Putamen (tissue), 1 donor: Measurements from ENCODE around the gene MYO18A.
"Not testable (repeated sequence)": the region's sequence is repeated elsewhere in the genome, so short reads cannot be mapped to it uniquely, and the experiment has no call there.

Experiments used
- DNase-seq: peaks from one replicate; pipeline ENCODE4 v3.0.0-alpha.2; 2016; ENCODE audit warnings: low spot score

The MYO18A gene

DNA sequence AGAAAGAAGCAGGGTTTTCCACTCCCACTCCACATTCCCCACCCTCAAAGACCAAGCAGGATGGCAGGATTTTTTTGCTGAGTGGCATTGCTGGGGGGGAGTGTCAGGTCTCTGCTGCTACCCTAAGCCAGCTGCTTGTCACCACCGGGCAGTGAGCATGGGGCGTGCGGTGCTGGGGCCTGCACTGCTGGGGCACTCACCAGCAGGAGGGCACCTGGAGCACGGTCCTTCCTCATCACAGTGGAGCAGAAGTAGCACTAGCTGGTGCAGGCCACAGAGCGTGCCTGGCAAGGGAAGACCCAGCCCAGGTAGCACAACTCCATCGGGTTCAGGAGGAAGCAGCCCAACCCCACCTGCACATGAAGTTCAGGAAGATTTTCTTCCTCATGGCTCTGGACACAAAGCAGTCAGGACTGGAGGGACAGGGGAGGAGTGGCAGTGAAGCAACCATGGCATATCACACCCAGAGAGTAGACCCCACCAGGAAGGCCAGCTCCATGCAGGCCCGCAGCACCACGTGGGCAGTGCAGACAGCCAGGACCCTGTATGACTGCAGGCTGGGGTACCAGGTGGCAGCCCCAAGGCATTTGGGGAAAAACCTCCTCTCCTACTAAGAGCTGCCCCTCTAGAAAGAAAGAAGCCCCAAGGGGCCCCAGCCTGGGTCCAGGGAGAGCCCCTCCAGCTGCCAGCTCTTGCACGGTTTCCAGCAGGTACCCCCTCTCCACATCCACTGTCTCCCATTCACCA is 16.7 kb upstream of the MYO18A start:
- DNase-seq, result no peak

DNA sequence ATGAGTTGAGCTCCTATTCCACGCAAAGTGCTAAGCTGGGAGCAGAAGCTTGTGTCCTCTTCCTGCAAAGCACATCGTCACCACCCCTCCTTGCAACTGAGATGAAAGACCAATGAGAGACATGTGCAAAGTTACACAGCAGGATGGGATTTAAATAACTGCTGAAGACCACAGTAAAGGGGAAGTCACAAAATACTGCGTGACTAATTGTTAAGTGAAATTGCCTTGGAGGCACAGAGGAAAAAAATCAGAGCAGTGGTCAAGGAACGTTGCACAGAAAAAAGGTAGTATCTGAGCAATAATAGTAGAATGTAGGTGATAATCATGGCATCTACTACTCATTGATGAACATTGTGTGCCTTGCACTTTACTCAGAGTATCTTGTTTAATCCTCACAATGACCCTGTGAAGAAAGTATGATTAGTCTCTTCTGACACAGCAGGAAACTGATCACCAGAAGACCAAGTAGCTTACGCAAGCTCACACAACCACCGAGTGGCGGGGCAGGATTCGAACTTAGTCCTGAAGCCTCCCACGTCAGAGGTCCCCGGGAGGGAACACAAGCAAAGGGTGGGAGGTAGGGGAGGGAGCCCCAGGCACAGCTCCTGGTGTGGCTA is 15.4 kb upstream of the MYO18A start:
- no peak for DNase-seq

DNA sequence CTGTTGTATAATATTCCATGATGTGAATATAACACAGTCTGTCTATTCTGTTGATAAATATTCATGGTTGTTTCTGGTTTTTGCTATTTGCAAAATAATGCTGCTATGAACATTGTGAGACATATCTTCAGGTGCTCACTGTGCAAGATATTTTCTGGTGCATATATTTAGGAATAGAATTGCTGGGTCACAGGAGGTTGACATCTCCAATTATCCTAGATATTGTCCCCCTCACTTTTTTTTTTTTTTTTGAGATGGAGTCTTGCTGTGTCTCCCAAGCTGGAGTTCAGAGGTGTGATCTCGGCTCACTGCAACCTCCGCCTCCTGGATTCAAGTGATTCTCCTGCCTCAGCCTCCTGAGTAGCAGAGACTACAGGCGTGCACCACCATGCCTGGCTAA is 14.5 kb upstream of the MYO18A start:
- no peak for DNase-seq

DNA sequence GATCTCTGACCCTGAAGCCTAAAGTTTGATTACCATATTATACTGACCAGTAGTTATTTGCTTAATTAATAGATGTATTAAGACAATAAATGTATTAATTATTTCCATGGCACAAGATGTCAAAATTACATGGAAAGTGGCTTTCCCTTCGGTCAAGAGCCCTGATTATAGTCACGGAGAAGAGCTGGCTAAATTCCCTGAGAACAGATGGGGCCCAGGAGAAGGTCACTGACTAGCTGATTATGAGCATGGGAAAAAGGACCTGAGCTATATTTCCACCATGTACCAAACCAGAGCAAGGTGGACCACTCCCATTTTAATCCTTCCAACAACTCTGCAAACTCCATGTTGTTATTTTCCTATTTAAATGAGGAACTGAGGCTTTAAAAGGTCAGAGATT is 12.9 kb upstream of the MYO18A start:
- no peak for DNase-seq

DNA sequence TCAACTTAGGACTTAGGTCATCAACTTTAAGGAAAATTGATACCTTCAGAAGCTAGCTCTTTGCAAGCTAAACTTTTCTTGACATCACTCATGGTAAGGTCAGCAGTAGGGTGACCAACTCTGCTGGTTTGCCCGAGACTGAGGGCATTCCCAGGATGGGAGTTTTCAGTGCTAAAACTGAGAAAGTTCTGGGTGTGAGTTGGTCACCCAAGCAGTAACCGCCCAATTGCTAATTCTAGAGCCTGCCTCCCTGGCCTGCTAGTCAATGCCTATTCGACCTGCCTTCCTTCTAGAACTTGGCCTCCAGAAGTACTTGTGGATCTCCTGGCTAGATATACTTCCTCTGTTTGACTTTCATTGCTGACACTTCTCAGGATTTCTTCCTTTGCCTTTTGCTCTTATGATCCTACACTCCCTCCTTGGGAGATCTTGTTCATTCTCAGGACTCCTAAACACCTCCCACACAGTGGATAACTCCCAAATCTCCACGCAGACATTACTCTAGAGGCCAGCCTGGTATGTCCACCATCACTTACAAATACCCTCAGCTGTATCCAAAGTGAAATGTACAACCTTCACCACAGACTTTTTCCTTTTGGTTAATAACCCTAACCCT is 10.5 kb upstream of the MYO18A start:
- DNase-seq, result no peak

DNA sequence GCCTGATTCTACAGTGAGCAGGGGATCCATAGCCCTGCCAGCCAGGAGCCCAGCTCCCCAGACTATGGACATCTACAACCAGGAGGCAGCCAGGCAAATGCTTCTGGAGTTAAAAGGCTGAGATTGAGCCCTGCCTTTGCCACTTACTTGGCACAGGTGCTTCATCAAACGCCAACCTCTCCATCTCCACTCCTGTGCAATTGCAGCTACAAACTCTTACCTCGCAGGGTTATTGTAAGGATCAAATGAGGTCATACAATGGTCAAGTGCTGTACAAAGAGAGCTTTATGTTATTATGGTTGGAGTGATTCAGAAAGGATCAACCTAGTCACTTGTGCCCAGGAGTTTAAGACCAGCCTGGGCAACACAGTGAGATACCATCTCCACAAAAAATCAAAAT is 9.8 kb upstream of the MYO18A start:
- DNase-seq, result no peak

DNA sequence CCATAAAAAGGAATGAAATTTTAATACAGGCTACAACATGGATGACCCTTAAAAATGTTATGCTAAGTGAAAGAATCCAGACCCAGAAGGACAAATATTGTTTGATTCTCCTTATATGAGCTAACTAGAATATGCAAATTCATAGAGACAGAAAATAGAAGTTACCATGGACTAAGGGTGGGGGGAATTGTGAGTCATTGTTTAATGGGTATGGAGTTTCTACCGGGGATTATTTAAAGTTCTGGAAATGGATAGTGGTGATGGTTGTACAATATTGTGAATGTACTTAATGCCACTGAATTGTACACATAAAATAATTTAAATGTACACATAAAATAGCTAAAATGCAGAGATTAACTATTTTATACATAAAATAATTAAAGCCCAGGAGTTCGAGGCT is 9.2 kb upstream of the MYO18A start:
- no peak for DNase-seq

DNA sequence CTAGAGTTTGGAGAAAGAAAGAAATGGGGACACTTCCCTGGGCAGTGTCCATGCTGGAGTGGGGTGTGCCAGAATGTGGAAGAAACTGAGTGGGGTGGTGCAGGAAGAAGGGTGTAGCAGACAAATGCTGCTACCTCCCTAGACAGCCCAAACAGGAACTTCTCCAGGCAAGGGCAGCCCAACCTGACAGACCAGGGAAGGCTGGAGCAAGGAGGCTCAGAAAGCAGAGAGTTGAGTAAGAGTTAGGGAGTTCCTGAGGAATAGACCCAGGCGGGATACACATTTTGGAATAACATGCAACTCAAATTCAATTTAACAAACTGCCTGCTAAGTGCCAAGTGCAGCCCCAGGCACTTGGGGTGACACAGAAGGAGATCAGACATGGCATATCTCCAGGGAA is 1.0 kb upstream of the MYO18A start:
- DNase-seq, result no peak

DNA sequence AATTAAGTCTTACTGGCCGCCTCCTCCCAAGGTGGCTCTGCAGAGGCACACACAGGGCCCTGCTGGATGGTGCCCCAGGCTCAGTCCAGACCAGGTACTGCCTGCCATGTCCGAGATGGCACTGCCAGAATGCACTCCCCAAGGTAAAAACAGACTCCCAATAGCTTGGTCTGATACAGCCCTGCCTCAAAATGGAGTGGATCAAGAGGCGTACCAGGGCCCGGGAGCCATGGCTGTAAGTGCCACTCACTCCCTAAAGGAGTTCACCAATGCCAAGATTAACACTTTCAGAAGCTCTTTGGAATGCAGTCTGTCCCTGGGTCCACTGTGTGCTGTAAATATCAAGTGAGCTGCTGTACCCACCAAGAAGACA is 576 bp upstream of the MYO18A start:
- no peak for DNase-seq

DNA sequence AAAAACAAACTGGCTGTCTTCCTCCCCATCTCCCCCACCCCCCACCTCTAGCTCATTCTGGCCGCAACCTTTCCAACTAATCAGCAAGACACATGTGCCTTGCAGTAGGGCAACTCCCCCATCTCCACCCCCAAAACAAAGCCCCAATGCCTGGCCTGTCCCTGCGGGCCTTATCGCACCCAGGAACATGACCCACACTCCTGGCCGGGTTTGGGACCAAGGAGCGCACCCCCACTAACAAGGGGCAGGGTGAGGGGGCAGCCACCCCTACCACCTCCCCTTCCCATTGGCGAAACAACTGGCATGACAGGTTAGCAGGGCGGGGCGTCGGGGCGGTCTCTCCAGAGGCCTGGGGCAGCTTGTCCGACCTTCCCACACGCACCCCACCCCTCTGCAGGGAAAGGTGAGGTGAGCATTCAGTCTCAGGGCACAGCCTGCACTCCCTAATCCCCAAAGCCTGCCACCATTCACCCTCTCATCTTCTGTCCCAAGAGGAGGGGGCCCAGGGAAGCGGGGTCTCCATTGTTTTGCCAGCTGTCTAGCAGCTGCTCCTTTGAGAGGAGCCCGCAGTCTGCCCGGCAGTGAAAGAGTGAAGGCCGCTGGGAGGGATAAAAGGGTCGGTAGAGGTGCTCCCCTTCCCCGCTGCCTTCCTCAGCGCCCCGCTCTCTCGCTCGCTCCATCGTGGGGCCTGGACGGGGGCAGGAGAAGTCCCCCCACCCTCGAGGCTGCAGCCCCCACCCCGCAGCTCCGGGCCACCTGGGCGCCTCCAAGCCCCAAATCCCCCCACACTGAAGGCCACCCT is 765 bp downstream of the MYO18A start:
- DNase-seq, result no peak

DNA sequence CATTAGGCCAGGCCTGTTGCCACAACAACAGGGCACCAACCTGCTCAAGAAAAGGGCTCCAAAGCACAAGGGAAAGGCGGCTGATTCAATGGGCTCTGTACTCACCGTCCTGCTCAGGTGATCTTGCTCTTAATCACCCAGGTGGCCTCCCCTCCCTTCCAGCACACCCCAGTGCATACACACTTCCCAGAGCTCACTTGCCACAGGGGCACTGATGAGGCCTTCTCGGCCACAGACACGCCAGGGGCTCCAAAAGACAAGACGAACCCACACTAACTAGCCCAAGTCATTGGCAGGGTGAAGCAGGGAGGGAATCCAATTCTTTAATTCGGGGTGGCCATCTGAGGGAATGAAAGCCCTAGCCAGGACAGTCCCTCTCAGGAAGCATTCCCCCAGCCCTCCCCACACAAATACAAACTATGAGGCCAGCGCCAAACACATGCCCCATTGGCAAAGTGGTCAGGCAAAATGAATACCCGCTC is 1.4 kb downstream of the MYO18A start:
- no peak for DNase-seq

DNA sequence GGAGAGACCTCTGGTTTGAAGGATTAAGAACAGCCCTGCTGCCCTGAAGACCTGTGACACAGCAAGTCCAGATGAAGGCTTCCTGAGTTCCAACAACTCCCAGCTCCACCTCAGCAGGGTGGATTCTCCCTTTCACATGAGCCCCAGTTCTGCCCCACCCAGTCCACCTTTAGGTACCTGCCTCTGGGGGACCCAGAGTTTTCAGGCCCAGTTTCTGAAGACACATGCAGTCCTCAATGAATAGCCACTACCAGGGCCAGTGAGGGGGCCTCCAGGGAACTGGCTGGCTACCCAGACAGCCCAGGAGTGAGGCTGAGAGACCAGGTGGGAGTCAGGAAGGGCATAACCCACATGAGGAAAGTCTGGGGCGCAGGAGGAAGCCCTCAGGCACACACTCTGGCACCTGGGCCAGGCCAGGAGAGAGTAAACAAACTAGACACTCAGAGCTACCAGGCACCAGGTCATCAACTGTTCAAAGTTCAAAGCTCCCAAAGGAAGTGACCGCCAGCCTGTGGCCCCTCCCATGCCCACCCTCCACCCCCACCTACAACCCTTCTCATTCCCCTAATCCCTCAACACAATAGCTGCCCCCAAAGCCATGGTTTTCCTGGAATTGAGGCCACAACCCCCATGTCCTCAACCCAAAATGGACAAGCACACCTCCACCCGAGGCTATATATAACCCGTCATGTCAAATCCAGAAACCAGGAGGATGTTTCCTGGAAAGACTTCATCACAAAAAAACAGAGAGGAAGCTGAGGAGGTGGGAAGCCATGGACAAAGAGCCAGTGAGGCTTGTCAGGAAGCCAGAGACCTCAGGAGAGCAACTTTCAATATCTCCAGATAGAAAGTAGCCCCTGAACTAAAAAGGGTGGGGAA is 2.1 kb downstream of the MYO18A start:
- no peak for DNase-seq

DNA sequence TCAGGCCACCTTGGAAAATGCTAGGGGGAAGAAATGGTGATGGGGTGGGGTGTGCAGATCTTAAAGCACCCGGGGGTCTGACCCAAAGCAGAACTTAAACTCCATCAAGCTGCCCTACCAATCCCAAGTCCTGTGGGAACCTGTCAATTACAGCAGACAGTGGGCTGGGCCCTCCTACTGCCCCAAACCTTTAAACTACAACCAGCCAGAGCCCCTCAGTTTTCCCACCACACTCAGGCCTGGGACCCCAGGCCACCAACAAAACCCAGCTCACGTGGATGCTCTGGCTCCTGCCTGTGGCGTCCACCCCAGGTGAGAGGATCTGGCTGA is 2.7 kb downstream of the MYO18A start:
- no peak for DNase-seq

DNA sequence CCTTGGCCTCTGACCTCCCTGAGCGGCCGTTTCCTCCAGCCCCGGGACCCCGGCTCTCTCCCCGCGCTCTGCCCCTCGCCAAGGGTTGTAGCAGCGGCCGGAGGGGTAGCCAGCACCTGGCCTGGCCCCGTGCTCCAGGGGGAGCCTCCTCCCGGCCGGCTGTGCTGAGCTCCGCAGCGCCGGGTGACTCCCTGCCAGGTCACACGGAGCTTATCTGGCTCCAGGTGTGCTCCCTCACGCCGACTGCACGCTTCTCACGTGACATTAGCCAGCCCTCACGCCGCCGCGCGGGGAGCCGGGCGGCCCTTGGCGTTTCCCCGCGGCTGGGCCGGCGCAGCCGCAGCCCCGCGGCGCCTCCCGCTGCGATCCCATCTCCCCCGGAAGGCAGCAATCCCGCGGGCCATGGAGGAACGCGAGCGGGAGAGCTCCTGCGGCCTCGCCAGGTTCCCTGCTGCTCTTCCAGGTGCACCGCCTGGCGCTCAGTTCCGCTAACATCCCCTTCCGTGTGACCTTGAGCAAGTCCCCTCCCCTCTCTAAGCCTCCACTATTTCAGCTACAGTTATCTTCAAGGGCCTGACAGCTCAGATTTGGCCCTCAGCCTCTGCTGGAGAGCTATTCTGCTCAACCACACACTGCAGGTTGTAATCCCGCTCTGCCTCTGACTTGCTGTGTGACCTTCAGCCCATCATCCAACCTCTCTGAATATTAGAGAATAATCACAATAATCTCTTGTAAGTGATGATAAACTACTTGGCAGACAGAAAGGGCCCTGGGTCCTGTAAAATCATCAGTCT is 3.4 kb downstream of the MYO18A start:
- DNase-seq, result peak; percentile 46

DNA sequence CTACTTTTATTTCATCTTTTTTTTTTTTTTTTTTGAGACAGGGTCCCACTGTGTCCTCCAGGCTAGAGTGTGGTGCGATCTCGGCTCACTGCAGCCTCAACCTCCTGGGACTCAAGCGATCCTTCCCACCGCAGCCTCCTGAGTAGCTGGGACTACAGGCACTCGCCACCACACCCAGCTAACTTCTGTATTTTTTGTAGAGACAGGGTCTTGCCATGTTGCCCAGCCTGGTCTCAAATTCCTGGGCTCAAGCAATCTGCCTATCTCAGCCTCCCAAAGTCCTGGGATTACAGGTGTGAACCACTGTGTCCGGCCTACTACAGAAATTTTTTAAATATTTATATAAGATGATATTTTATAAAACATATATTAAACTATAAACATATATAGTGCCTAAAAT is 4.8 kb downstream of the MYO18A start:
- no peak for DNase-seq

DNA sequence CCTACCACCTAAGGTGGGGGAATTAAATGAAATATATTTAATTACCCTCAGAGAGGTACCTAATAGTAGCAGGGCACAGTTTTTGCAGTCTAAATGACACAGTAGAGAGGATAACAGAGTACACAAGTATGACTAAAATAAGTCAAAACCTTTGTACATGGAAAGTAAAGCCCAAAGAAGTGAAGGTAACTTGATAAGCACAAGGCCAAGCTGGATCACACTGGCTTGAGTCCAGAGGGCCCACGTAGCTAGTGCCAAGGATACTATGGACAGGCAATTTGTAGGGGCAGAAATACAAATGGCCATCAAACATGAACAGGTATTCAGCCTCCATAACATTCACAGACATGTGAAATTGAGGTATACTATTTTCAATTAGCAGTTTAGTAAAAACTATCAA is 7.6 kb downstream of the MYO18A start:
- DNase-seq, result no peak

DNA sequence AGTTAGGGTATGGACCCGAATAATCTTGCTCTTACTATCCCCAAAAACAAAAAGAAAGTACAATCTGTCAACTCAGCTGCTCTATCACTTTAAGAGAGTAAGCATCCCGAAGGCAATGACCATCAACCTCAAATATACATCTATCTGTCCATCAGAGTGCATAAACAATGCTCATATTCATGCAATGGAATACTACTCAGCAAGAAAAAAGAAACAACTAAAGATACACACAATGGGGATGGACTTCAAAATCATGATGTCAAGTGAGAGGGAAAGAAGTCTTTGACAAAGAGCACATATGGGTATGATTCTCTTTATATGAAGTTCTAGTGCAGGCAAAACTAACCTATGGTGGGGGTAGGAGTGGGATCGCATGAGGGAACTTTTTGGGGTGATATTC is 9.5 kb downstream of the MYO18A start:
- no peak for DNase-seq

DNA sequence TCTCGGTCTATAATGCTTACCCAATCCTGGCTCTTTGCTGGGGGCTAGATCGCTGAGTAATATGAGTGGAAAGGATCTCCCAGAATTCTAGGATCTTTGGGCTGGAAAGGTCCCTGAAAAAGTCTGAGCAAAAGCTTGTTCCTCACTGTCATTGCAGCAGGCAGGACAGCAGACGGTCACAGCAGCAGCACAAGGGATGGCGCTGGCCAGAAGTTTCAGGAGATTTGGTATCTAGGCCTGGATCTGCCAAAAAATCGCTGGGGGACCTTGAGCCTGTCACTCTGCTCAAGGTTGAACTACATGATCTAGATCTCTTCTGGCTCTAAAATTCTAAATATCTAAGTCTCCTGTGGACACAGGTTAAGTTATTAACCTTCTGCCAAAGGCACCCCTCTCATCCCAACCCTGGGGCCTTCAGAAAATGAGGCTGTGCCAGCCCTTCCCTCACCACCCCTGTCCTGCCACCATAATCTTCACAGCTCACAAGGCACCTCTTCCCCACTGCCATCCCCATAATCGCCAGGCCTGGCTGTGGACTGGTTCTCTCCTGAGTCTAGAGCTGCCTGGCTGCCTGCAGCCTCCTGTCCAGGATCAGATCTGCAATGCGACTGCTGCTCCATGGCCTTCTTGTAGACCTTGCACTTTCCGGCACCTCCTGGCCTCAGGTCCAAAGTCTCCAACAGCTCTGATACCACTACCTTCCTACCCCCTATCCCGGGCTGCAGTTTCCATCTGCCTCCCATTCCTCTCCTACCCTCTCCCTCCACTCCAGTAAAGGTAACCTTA is 10.2 kb downstream of the MYO18A start:
- no peak for DNase-seq

DNA sequence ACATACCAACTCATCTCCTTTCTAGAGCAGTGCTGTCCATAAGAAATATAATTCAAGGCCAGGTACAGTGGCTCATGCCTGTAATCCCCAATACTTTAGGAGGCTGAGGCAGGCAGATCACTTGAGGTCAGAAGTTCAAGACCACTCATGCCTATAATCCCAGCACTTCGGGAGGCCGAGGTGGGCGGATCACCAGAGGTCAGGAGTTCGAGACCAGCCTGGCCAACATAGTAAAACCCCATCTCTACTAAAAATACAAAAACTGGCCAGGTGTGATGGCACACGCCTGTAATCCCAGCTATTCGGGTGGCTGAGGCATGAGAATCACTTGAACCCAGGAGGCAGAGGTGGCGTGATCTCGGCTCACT is 11.5 kb downstream of the MYO18A start:
- not testable (repeated sequence) for DNase-seq

DNA sequence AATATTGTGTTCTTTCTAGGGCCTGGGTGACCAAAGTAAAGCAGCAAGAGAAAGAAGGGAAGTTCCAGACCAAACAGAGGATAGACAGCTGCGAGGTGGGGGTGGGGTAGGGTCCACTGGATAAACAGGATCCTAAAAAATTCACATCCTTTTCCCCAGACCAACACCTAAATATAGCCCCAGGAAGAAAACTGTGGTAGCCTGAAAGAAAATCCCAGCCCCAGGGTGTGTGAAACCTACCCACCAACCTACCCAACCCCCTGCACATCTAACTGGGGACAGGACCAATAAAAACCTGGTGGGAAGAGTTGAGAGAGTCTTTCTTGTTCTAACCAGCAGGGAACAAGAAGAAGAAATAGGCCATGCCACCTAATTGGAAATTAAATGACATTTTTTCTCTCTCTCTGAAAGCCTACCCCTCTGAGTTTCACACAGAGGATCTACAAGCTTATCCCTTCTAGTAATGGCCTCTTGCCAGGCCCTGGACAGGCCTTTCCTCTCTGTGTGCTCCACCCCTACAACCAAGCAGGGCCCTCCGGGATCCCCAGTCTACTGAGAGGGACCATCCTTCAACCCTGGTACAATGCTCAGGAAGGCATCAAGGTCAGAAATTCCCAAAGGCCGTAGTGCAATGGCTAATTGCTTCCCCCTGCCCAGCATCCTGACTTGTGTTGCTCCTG is 12.0 kb downstream of the MYO18A start:
- DNase-seq, result no peak
